HG03045 (cell line): Measurements from ENCODE around the gene MEGF6.

Source experiments
- ATAC-seq: cut with Tn5 transposase; IDR thresholded peaks from one replicate; pipeline ENCODE4 v1.9.1; 2021; ENCODE audit warnings: mild to moderate bottlenecking, moderate library complexity; ENCODE audit not compliant: unreplicated experiment

MEGF6 gene

DNA sequence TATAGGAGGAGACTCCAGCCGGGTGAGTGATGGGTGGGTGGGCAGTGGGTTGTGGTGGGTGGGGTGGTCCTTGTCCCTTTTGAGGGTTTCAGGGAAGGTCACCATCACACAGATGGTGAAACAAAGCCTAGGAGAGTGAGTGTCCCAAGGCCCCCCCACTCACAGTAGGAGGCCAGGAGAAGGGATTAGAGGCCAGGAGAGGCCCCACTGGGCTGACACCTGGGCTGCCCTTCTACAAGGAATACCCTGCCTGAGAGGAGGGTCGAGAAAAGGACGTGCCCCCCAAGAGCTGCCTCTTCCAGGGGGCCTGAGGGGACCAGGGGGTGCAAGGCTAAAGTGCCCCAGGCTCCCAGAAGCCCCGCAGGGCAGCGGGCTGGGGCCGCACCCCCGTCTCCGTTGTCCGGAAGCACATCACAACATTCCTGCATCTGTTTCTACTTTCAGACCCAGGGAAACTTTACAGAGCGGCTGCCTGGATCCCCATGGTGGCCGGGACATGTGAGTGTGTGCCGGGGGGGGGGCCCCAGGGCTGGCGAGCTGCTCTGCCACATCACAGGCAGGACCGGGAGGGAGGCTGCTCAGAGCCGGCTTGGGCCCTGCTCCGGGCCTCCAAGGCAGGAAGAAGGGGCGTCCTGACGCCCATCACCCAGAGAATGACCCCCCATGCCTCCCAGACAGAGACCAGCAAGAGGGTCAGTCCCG, 88.6 kb downstream of the MEGF6 start:
- ATAC-seq: no peak

DNA sequence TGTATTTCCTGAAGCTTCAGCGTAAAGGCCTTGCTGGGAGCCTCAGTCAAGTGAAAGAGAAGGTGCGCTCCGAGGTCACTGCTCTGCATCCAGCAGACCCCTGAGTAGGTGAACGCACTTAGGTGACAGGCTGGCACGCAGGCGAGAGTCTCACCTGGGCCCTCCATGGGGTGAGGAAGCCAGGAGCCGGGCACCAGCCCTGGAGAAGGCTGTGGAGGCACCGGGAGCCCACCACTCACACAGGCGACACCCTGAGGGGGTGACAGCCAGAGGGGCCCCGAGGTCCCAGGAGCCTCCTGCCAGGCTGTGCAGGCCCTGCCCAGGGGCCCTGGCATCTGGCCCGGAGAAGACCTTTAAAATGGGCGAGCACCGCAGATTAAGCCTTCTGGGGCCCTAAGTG, 89.2 kb downstream of the MEGF6 start:
- no peak for ATAC-seq

DNA sequence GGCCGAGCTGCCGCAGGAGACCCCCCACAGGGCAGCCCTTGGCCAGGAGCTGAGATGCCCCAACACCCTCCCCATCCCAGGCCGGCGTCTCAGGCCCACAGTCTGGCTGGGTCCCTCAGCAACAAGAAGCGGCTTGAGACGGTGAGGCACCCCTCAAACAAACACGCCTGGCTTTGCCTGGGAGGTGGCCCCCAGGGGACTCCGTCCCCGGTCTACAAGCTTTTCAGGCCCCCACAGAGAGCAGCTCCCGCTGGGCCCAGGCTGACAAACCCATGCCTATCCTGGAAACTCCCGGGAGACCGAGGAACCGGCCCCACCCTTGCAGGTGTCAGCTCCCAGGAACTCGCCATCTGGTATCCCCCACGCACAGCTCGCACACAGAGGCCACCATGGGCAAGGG, 89.9 kb downstream of the MEGF6 start:
- no peak for ATAC-seq

DNA sequence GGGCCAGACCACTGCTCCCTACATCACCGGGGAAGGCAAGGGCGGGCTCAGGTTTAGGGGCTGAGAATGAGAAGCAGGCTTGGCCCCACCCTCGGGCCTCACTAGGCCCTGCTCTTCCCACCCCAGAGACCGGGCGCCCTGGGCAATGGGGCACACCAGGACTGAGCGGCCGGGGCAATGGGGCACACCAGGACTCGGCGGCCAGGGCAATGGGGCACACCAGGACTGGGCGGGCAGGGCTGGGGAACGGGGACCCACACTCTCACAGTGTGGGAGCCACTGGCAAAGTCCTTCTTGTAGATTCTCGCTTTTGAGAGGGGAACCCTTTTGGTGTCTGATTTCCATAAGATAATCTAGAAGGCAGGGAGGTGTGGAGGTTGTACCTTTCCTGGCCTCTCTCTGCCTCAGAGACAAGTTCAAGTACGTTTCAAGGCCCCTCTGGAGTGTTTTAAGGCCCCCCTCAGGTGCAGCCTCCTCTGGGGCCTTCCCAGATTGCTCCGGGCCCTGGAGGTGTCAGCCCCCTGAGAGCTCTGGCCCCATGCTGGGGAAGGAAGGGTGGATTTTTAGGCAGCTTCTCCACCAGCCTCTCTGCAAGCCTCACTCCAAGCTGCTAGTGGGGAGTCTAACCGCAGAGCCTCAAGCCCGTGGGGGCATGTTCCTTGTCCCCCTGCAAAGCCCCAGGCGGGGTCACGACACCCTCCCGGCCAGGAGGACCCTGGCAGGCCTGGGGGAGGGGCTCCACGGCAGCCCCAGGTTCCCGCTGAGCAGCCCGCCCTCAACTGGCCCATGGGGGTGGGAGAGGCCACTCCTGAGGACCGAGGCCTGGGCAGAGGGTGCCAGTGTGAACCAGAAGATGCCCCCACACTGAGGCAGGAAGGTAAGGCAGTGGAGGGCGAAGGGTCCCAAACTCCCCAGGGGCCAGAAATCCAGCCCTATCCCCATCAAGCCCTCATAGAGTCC, 90.6 kb downstream of the MEGF6 start:
- no peak for ATAC-seq

GRCh38 chr1:3519301-3519885, 91.9 kb downstream of the MEGF6 start:
- no peak for ATAC-seq

GRCh38 chr1:3518756-3519155, 92.6 kb downstream of the MEGF6 start:
- ATAC-seq: no peak

DNA sequence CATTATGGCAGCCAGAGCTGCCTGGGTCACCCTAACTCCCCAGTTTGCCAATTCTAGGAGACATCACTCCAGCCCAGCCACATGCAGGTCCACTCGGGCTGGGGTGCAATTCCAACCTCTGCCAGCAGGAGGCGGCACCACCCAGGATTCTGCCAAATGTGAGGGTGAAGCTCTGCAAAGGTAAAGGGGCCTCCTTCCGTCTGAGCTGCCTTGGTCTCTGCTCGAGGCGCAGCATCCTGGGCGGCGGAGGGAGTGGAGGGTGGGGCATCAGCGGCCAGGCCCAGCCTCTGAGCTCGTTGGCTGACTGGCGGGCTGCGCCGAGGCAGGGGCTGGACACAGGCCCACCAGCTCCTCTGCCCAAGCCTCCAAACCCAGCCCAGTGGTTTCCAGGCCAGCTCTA, 93.1 kb downstream of the MEGF6 start:
- no peak for ATAC-seq

DNA sequence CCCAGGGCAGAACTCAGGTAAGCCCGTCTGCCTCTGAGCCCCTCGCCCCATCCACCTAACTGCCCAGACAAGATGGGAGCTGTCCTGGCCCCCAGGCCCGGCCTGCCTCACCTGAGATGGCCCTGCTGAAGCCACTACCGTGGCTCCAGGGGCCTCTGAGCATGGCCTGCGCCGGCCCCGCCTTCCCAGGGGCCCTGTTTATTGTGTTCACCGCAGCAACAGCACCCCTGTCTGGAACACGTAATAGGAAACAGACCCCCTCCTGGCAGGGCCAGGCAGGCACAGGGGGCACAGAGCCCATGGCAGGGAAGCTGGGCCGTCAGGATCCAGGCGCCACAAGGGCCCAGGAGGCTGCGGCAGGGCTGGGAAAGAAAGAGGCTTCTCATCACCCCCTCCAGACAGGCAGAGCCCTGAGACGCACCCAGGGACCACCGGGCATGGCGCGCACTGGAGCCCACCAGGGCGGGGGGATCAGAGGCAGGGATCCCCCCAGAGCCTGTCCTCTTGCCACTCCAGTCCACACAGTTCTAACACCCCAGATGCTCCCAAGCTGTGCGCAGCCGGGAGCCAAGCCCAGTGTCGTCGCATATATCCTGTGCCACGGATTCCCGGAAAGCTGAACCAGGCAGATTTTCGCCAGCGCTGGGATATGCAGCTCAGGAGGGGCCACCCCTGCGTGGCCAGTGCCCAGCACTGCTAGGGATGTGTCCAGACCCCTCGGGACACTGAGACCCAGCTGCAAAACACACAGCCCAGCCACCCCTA, 94.2 kb downstream of the MEGF6 start:
- ATAC-seq: no peak

GRCh38 chr1:3516481-3516869, 94.8 kb downstream of the MEGF6 start:
- no peak for ATAC-seq

DNA sequence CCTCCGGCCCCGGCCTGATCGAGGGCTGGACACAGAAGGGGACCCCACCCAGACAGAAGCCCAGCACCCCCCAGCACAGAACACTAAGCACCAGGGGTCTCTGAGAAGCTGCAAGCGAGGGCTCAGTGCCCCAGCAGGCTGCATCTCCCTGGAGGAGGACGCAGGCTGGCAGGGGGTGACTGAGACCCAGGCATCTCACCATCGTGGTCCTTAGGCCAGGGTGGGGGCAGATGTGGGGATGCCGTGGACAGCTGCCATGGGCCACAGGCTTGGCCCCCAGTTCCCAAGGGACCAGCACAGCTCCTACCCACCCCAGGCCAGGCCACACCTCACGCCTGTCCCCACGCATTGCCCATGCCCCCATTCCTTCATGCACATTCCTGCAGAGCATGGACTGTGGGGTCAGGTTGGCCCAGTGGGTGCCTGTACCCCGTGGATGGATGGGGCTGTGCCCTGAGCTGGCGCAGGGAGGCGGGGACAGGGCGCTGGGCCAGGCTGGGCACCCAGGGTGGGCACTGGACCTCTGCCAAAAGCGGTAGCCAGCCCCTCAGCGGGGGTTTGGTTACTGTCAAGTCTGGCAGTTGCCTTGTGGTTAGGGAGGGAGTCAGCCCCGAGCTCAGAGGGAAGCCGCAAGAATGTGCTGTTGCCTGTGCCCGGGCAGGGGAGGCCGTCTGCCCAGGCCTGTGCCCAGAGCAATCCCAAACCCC, 95.4 kb downstream of the MEGF6 start:
- no peak for ATAC-seq

- ATAC-seq: no peak
Observed at GRCh38 chr1:3515272-3515671, 96.0 kb downstream of the MEGF6 start.

DNA sequence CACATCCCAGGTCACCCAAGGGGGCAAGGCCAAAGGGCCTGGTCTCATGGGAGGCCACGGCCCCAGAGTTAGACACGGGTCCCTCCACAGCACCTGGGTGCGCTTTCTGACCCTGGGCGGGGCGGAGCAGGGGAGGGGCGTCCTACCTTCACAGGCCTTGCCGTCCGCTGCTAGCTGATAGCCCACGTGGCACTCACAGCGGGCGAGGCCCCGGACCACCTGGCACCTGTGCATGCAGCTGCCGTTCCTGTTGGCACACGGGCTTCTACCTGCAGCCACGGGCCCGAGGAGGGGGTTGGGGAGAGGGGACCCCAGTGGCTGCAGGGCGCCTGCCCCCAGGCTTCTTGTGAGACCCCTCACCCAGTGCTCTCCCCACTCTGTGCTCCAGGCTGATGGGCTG, 96.9 kb downstream of the MEGF6 start:
- no peak for ATAC-seq

DNA sequence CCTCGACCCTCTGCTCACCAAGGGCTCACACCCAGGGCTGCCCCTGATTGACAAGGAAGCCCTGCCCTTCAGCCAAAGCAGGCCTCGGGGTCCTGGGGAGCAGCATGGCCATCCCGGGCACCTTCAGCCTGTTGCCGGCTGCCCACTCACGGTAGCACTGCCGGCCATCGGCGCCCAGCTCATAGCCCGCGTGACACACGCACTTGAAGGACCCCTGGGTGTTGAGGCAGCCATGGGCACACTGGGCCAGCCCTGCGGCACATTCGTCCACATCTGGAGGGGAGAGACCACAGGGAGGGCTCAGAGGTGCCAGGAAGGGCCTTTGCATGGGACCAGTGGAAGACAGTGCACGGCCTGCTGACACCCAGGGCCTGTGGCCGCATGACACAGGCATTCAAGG, 99.5 kb downstream of the MEGF6 start:
- ATAC-seq: no peak

DNA sequence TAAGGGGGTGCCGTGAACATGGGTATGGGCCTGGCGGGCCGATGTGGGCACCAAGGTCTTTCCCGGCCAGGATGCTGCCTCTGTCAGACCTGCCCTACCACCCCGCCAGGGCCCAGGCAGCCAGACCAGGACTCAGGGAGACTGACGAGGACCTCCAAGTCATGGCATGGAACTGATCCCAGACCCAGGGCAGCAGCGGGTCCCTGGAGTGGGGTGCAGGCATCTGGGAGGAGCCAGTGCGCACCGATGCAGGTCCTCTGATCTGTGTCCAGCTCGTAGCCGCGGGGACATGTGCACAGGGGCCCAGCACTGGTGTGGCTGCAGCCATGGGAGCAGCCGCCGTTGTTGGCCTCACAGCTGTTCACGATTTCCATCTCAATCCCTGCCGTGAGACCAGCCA, 100.0 kb downstream of the MEGF6 start:
- ATAC-seq: no peak

GRCh38 chr1:3510956-3511250, 100.4 kb downstream of the MEGF6 start:
- ATAC-seq: no peak

- ATAC-seq: no peak
Observed at GRCh38 chr1:3510136-3510955, 101.0 kb downstream of the MEGF6 start.

- no peak for ATAC-seq
Observed at GRCh38 chr1:3509721-3510120, 101.6 kb downstream of the MEGF6 start.

DNA sequence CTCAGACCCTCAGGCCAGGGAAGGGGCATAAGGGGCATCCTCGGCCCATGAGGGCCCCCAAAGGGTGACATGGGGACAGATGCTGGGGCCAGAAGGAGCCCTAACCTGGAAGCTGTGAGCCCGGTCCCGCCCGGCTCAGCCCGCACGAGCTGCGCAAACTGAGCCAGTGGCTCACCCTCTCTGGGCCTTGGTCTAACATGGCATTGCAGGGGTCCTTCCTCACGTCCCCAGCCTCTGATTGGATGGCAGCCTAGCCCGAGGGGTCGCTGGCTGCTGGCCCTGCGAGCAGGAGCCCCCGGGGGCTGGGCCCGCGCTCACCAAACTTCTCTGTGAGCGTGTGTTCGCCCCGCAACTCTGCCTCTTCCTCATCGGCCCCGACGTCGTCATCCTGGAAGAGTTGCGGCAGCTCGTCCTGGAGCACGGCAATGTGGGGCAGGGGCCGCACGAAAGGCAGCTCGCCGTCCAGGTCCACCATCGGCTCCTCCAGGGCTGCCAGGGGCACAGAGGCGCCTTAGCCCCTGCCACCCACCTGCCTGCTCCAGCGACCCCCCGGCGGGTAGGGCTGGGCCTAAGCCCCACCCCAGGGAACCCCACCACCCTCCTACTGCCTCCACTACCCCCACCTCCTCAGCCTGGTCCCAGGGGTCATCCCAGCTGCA, 102.4 kb downstream of the MEGF6 start:
- no peak for ATAC-seq

DNA sequence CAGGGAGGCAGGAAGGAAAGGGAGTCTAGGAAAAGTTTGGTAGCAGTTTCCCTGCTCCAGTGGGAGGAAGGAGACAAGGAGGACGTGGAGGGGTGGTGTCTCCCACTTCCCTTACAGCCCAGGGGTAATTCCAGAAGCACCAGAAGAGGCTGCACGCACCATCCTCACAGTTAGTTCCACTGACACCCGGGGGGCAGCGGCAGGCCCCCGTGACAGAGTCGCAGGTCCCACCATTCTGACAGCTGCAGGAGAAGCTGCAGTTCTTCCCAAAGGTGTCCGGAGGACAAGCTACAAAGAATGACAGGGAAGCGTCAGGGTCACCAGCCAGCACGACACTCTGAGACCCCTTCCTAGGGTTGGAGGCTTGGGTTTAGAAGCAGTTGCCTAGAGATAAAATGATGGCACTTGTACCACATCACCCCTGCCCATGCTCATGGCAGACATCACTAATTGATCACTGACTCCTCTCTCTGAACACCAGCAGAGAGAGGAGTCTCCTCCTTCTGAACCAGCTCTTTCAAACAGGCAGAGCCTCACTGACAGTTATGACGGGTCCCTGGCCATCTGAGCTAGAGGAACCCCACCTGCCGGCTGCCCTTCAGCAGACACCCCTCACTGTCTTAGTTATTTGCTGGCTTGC, 103.6 kb downstream of the MEGF6 start:
- no peak for ATAC-seq
